Activated CD8-positive, alpha-beta T cell treated with anti-CD3 and anti-CD28 coated beads for 36 hours (primary cell): ENCODE measurements around the gene RHOH. TPM values are rescaled to one million over a fixed set of nuclear protein-coding genes. Genes with fewer than 3 reads are reported as not detected.
A peak's percentile ranks its signal among the peaks of the same experiment; 100 is the strongest.

Experiments used
- ATAC-seq: fragments of 200-7000 bp; cut with Tn5 transposase; one replicate; pipeline ENCODE4 v1.10.0; 2021; ENCODE audit warnings: mild to moderate bottlenecking, moderate library complexity
- CTCF ChIA-PET: fragments of 350-600 bp; sonication (Branson Sonifier 250); formaldehyde crosslinking; loops from one replicate; lab custom pipeline; 2021; ENCODE audit warnings: antibody characterized with exemption; lab: Charles Lee
- POLR2A ChIA-PET: fragments of 350-600 bp; sonication (Branson Sonifier 250); formaldehyde crosslinking; loops from one replicate; lab custom pipeline; 2021; ENCODE audit warnings: antibody characterized with exemption; lab: Charles Lee
- DNase-seq: peaks from one replicate; pipeline ENCODE4 v3.0.0-alpha.2; 2020
- H3K27ac Mint-ChIP-seq: one replicate; pipeline ENCODE4 v1.8.0; 2021; ENCODE audit warnings: mild to moderate bottlenecking, mixed read lengths
- H3K27me3 Mint-ChIP-seq: one replicate; pipeline ENCODE4 v1.8.0; 2021; ENCODE audit warnings: mixed read lengths
- H3K36me3 Mint-ChIP-seq: one replicate; pipeline ENCODE4 v1.8.0; 2021; ENCODE audit warnings: low read depth, mixed read lengths
- H3K4me1 Mint-ChIP-seq: one replicate; pipeline ENCODE4 v1.8.0; 2021; ENCODE audit warnings: low read depth, mixed read lengths
- H3K4me3 Mint-ChIP-seq: one replicate; pipeline ENCODE4 v1.8.0; 2021; ENCODE audit warnings: mild to moderate bottlenecking, moderate library complexity, mixed read lengths
- H3K9me3 Mint-ChIP-seq: one replicate; pipeline ENCODE4 v1.8.0; 2021; ENCODE audit warnings: mixed read lengths
- intact Hi-C: fragments of 100-400 bp; cut with micrococcal nuclease; formaldehyde crosslinking; loops from one replicate; pipeline ENCODE4 v1.10.0; 2022
- total RNA-seq, 2 experiments: library from RNA; stranded (reverse); gene quantifications; one replicate each; pipeline ENCODE4 v1.2.3, GENCODE V29; 2021
- TF ChIP-seq, protein P1 (sequence below): fragments of 200-600 bp; IDR thresholded peaks from one replicate; pipeline ENCODE4 v1.8.0; 2022; ENCODE audit warnings: antibody characterized with exemption, mild to moderate bottlenecking

RHOH gene
- total RNA-seq, 2 experiments from 2014 or later, result 121 to 126 TPM

DNA sequence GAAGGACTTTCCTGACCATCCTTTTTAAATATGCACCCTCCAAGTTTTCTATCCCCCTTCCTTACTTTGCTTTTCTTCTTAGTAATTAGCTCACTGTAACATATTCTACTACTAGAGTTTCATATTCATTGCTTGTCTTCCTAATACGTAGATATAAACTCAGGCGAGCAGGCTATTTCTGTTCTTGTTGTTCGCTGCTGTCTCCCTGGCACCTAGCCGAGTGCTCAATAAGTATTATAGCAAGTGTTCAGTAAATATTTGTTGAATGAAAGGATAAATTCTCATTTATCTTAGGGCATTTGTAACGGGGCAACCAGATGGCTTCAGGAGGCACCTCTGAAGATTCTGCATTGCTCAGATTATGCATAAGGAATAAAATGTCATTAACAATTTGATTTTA is 6.8 kb upstream of the RHOH start:
- Mint-ChIP-seq H3K27me3 (no peaks in the 10 kb centered on the region), H3K9me3 (no peaks in the 10 kb centered on the region), H3K27ac (no peak overlapping the region), H3K4me1 (peaks cover 60% of the 10 kb centered on the region), H3K4me3 (peak overlapping the region; percentile 99), H3K36me3 (no peaks in the 10 kb centered on the region)
- intact Hi-C loops, result loop anchor here (5.0 kb wide), 1 partner anchor 38 kb away; no protein-coding TSS in a partner anchor
- DNase-seq, result no peak
- ATAC-seq, result no peak
- ChIA-PET CTCF (interaction anchor here (0.9 to 2.0 kb wide), 5 partner anchors 14 to 134 kb away, joined by 3 to 9 read pairs (median 4); partner anchors contain the start of gene N4BP2), POLR2A (interaction anchor here (0.6 to 11.3 kb wide), 7 partner anchors 8 to 135 kb away, joined by 3 to 447 read pairs (median 4); no protein-coding TSS in a partner anchor)
- TF ChIP-seq, protein P1, sequence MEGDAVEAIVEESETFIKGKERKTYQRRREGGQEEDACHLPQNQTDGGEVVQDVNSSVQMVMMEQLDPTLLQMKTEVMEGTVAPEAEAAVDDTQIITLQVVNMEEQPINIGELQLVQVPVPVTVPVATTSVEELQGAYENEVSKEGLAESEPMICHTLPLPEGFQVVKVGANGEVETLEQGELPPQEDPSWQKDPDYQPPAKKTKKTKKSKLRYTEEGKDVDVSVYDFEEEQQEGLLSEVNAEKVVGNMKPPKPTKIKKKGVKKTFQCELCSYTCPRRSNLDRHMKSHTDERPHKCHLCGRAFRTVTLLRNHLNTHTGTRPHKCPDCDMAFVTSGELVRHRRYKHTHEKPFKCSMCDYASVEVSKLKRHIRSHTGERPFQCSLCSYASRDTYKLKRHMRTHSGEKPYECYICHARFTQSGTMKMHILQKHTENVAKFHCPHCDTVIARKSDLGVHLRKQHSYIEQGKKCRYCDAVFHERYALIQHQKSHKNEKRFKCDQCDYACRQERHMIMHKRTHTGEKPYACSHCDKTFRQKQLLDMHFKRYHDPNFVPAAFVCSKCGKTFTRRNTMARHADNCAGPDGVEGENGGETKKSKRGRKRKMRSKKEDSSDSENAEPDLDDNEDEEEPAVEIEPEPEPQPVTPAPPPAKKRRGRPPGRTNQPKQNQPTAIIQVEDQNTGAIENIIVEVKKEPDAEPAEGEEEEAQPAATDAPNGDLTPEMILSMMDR, result no peak

DNA sequence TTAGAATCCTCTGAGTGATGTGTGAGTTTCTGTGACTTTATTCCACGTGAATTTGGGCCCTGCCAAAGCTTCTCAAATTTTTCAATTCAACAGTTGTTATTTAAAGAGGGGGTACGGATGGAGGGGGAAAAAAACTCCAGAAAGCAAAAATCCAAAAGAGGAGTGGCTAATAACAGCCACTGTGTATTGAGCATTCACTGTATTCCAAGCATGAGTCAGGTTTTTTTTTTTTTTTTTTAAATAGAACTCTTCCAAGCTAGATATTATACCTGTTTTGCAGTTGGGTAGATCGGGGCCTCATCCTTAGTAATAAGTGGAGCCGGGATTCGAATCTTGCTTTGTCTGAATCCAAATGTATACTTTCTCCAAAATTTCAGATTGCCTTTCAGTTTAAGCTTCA is 6.4 kb upstream of the RHOH start:
- H3K27ac Mint-ChIP-seq, result peak overlapping the region; percentile 99
- H3K27me3 Mint-ChIP-seq, result no peaks in the 10 kb centered on the region
- intact Hi-C loops, result loop anchor here (5.0 kb wide), 1 partner anchor 38 kb away; no protein-coding TSS in a partner anchor
- DNase-seq (no peak), ATAC-seq (no peak)
- no peaks in the 10 kb centered on the region for H3K9me3 Mint-ChIP-seq
- TF ChIP-seq, protein P1, result no peak
- POLR2A ChIA-PET, result interaction anchor here (0.7 to 11.3 kb wide), 7 partner anchors 8 to 135 kb away, joined by 3 to 447 read pairs (median 4); no protein-coding TSS in a partner anchor
- no peaks in the 10 kb centered on the region for H3K36me3 Mint-ChIP-seq
- CTCF ChIA-PET, result interaction anchor here (0.7 to 2.8 kb wide), 8 partner anchors 13 to 134 kb away, joined by 3 to 14 read pairs (median 4); partner anchors contain the start of gene N4BP2
- peaks cover 64% of the 10 kb centered on the region for H3K4me1 Mint-ChIP-seq
- H3K4me3 Mint-ChIP-seq, result peak overlapping the region; percentile 99

DNA sequence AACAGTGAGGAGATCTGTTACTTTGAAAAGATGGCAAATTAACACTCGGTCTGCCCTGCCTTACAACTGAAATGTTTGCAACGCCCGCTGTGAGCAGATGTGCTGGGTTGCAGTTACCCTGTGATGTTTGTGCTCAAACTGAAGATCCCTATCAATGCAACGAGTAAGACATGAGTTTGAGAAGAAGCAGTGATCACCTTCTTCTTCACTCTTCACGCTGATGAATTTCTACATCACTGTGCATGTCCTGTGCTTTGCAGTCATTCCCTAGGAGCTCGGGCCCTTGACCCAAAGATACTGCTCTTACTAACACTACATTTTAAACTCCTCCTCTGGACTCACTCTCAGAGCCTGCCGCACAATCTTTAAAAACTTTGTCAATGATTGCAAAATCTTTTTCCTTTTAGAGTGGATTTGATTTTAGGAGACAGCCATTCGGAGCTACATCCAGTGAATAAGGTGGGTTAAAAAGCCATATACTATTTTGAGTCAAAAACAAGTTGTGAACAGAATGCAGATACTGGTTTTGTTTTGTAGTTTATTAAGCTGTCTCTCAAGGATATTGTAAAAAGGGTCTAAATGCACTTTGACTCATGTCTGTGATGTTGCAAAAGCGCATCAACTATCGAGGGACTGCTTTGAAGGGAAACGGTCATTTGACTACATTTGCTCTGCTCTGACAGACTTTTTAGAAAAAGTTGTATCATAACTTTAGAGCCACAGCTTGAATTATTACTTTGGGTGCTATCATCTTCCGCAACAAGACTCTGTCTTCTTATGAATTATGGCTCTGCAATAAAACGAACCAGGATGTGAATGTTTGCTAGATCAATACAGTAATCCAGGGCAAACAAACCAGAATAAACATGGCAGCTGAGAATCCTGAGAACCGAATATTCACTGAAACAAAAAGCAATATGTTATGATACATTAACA is 5.7 kb upstream of the RHOH start:
- ATAC-seq (no peak), DNase-seq (no peak)
- CTCF ChIA-PET, result interaction anchor here (0.7 to 2.8 kb wide), 11 partner anchors 9 to 135 kb away, joined by 3 to 14 read pairs (median 3); partner anchors contain the start of gene N4BP2
- Mint-ChIP-seq H3K27me3 (no peaks in the 10 kb centered on the region), H3K27ac (peak overlapping the region; percentile 99), H3K4me3 (peak overlapping the region; percentile 99), H3K36me3 (peaks cover 5% of the 10 kb centered on the region), H3K9me3 (peaks cover 5% of the 10 kb centered on the region), H3K4me1 (peaks cover 65% of the 10 kb centered on the region)
- intact Hi-C loops, result loop anchor here (5.0 kb wide), 1 partner anchor 39 kb away; no protein-coding TSS in a partner anchor
- TF ChIP-seq, protein P1, result no peak
- POLR2A ChIA-PET, result interaction anchor here (0.7 to 11.3 kb wide), 11 partner anchors 8 to 134 kb away, joined by 3 to 447 read pairs (median 4); no protein-coding TSS in a partner anchor

DNA sequence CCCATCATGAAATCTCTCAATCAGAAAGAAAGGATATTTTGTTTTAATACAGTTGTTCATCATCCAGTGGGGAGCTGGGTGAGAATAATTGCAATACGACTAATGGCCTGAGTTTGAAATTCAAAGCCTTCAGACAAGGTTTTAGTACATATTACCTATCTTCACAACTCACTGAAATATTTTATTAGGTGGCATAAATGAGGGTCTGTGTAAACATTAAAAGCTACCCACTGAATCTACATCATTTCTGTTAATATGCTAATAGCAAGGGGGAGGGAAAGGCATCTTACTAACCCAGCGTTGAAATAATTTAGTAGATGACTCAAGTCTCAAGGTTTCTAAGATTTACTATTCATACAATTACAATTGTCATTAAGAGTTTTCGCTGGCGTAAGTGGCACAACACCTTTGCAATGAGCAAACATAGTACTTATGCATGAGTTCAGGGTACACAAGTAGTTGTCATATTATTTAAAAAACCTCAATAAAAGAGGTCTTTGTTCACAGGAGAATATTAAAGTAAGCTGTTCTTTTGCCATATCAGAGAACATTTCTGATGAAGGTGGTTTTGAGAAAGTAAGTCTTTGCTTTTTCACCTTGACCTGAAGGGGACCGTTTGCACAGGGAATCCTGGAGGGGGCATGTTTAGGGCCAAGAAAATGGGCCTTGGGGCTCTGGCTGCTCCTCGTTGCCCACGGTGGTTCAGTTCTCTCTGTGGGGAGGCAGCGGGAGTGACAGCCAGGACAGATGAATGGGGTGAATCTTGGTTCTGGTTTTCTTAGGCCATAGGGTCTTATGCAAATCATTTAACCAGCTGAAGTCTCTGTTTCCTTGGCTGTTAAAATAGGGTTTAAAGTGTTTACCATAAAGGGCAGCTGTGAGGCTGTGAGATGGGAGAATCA is 4.5 kb upstream of the RHOH start:
- DNase-seq (no peak), ATAC-seq (no peak)
- Mint-ChIP-seq H3K36me3 (peaks cover 9% of the 10 kb centered on the region), H3K27ac (peak overlapping the region; percentile 99), H3K4me1 (peaks cover 63% of the 10 kb centered on the region), H3K4me3 (peak overlapping the region; percentile 99), H3K27me3 (no peaks in the 10 kb centered on the region), H3K9me3 (peaks cover 5% of the 10 kb centered on the region)
- ChIA-PET POLR2A (interaction anchor here (1.0 to 11.3 kb wide), 9 partner anchors 7 to 136 kb away, joined by 3 to 447 read pairs (median 5); partner anchors contain the start of gene N4BP2), CTCF (interaction anchor here (0.8 to 2.8 kb wide), 8 partner anchors 22 to 136 kb away, joined by 3 to 14 read pairs (median 6); partner anchors contain the start of gene N4BP2)
- TF ChIP-seq, protein P1, result no peak
- intact Hi-C loops, result loop anchor here (5.0 kb wide), 1 partner anchor 40 kb away; no protein-coding TSS in a partner anchor
